ENCODE results near the gene PAPSS1.
A peak's percentile ranks its signal among the peaks of the same experiment; 100 is the strongest.

The PAPSS1 gene

DNA sequence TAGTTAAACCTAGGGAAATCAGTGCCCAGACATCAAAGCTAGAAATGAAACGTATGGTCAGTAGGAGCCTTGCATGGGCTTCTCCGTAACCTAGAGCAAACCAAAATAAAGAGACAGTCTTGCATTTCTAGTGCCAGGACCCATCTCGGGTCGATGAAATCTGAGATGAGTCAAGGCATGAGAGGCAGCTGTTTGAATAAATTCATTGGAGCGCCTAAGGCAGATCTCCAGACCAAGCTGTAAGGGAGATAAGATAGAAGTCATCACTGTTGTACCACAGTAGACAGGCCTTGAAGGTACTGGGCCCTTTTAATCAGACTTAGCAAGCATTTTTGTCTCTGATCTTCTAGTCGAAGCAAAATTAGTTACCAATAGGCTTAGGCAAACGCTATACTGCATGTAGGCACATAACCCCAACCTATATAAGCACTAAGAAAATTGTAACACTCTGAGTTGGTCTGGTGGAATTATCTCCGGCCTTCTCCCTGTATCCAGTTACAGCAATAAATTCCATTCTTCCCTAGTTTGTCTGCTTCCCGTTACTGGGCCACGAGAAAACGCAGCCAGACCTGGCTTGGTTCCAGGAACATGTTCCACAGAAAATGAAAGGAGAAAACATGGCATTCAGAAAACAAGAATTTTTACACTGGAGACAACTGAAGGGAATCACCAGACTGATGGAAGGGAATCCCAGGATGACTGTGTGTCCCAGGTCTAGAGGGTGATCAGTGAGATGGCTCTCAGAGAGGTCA is 21.1 kb upstream of the PAPSS1 start:
- TF ChIP-seq, protein P1, sequence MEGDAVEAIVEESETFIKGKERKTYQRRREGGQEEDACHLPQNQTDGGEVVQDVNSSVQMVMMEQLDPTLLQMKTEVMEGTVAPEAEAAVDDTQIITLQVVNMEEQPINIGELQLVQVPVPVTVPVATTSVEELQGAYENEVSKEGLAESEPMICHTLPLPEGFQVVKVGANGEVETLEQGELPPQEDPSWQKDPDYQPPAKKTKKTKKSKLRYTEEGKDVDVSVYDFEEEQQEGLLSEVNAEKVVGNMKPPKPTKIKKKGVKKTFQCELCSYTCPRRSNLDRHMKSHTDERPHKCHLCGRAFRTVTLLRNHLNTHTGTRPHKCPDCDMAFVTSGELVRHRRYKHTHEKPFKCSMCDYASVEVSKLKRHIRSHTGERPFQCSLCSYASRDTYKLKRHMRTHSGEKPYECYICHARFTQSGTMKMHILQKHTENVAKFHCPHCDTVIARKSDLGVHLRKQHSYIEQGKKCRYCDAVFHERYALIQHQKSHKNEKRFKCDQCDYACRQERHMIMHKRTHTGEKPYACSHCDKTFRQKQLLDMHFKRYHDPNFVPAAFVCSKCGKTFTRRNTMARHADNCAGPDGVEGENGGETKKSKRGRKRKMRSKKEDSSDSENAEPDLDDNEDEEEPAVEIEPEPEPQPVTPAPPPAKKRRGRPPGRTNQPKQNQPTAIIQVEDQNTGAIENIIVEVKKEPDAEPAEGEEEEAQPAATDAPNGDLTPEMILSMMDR (IDR thresholded peaks at IDR 0.05; ENCODE audit: low read depth, low read length, missing control alignments): no peak
- DNase-seq (ENCODE audit: extremely low read depth, low read depth): peak; percentile 50

DNA sequence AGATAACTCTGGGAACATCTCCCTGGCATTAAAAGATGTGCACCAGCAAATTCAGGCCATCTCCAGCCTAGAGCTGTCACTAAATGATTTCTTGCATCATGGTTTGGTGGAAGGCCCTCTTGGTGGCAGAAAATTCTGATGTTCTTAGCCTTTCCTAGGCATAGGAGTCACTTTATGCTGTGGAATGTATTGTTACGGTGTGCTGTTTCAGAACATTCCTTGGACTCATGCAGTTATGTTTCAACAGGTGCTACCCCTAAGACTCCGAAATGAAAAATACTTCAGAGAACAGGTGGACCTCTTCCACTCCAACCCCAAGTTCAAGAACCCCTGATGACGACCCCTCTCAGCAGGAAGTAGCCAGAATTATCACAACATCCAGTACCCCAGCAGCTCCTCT is 20.3 kb upstream of the PAPSS1 start:
- TF ChIP-seq, protein P1 (IDR thresholded peaks at IDR 0.05; ENCODE audit: low read depth, low read length, missing control alignments): peak; percentile 9
- H3K4me3 ChIP-seq (replicated peaks; ENCODE audit: low read depth, low read length): no peak overlapping the region
- no peak for DNase-seq (ENCODE audit: extremely low read depth, low read depth)

More for the DNA sequence above, 21.1 kb upstream of the PAPSS1 start:
- H3K4me3 ChIP-seq (replicated peaks; ENCODE audit: low read depth, low read length): no peak overlapping the region

DNA sequence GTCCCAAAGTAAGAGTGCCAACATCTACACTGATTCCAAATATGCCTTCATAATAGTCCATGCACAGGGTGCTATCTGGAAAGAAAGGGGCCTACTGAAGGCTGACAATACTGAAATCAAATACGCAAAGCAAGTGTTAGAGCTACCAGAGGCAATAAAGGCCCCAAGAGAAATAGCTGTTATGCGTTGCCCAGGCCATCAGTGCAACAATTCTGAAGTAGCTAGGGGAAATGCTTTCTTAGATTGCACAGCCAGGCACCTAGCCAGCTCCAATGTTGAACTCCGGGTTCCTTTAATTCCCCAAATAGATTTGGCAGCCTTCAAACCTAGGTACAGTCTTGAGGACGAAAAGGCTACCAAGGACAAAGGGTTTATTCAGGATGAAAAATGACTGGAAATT is 17.4 kb upstream of the PAPSS1 start:
- DNase-seq (ENCODE audit: extremely low read depth, low read depth): no peak
- no peak overlapping the region for H3K4me3 ChIP-seq (replicated peaks; ENCODE audit: low read depth, low read length)
- TF ChIP-seq, protein P1 (IDR thresholded peaks at IDR 0.05; ENCODE audit: low read depth, low read length, missing control alignments): no peak

DNA sequence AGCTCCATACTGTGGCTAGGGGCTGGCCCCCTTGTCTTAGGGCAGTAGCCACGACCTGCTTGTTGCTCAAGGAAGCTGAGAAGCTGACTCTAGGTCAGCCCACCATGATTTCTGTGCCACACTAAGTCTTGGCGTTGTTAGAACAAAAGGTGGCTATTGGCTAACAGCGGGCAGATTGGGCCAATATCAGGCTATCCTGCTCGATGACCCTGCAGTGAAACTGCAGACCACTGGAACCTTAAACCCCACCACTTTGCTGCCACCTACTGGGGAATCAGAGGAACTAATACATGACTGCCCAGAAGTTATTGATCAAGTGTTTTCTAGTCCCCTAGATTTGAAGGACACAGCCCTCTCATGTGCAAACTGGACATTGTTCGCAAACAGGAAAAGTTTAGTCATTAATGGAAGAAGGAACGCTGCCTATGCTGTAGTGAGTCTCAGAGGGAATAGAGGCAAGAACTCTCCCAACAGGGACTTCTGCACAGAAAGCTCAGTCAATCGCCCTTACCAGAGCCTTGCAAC is 17.0 kb upstream of the PAPSS1 start:
- DNase-seq (ENCODE audit: extremely low read depth, low read depth): no peak
- TF ChIP-seq, protein P1 (IDR thresholded peaks at IDR 0.05; ENCODE audit: low read depth, low read length, missing control alignments): peak; percentile 80

DNA sequence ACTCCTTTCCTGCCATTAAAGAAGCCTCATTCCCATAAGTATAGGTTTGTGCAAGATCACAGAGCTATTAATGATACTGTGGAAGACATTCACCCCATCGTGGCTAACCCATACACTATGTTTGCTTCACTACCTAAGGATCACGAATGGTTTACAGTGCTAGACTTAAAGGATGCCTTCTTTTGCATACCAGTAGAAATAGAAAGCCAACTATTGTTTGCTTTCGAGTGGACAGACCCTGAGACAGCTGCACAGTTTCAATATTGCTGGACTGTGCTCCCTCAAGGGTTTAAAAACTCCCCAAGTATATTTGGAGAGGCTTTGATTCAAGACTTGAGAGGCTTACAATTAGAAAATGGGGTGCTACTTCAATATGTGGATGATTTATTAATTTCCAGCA is 16.0 kb upstream of the PAPSS1 start:
- no peak overlapping the region for H3K4me3 ChIP-seq (replicated peaks; ENCODE audit: low read depth, low read length)
- no peak for DNase-seq (ENCODE audit: extremely low read depth, low read depth)
- TF ChIP-seq, protein P1 (IDR thresholded peaks at IDR 0.05; ENCODE audit: low read depth, low read length, missing control alignments): no peak

More for the DNA sequence above, 17.0 kb upstream of the PAPSS1 start:
- H3K4me3 ChIP-seq (replicated peaks; ENCODE audit: low read depth, low read length): no peak overlapping the region

DNA sequence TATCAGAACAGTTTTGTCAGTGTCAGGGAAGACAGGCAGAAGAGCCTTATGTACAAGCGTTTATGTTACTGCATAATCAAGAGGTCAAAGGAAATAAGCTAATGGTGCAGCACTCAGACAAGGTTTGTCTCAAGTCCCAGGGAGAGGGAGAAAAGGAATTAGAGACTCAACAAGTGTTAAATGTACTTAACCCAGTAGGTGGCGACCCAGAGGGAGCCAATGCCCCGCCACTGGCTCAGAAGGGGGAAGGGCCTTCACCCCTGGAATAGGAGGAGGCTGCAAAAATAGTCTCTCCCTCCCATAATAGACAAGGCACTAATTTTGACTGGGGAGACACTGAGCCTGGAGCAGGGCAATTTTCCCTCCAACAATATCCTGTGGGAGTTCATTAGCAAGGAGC is 14.1 kb upstream of the PAPSS1 start:
- DNase-seq (ENCODE audit: extremely low read depth, low read depth): no peak
- TF ChIP-seq, protein P1 (IDR thresholded peaks at IDR 0.05; ENCODE audit: low read depth, low read length, missing control alignments): no peak
- H3K4me3 ChIP-seq (replicated peaks; ENCODE audit: low read depth, low read length): no peak overlapping the region
